GM19193 (cell line): ENCODE data around the gene KEL.

Source experiments
- POLR2A ChIP-seq: IDR thresholded peaks from 4 replicates; pipeline ENCODE4 v1.6.1; 2011; ENCODE audit not compliant: insufficient read depth, insufficient read length; ENCODE audit errors: extremely low read depth

Gene KEL, protein sequence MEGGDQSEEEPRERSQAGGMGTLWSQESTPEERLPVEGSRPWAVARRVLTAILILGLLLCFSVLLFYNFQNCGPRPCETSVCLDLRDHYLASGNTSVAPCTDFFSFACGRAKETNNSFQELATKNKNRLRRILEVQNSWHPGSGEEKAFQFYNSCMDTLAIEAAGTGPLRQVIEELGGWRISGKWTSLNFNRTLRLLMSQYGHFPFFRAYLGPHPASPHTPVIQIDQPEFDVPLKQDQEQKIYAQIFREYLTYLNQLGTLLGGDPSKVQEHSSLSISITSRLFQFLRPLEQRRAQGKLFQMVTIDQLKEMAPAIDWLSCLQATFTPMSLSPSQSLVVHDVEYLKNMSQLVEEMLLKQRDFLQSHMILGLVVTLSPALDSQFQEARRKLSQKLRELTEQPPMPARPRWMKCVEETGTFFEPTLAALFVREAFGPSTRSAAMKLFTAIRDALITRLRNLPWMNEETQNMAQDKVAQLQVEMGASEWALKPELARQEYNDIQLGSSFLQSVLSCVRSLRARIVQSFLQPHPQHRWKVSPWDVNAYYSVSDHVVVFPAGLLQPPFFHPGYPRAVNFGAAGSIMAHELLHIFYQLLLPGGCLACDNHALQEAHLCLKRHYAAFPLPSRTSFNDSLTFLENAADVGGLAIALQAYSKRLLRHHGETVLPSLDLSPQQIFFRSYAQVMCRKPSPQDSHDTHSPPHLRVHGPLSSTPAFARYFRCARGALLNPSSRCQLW

DNA sequence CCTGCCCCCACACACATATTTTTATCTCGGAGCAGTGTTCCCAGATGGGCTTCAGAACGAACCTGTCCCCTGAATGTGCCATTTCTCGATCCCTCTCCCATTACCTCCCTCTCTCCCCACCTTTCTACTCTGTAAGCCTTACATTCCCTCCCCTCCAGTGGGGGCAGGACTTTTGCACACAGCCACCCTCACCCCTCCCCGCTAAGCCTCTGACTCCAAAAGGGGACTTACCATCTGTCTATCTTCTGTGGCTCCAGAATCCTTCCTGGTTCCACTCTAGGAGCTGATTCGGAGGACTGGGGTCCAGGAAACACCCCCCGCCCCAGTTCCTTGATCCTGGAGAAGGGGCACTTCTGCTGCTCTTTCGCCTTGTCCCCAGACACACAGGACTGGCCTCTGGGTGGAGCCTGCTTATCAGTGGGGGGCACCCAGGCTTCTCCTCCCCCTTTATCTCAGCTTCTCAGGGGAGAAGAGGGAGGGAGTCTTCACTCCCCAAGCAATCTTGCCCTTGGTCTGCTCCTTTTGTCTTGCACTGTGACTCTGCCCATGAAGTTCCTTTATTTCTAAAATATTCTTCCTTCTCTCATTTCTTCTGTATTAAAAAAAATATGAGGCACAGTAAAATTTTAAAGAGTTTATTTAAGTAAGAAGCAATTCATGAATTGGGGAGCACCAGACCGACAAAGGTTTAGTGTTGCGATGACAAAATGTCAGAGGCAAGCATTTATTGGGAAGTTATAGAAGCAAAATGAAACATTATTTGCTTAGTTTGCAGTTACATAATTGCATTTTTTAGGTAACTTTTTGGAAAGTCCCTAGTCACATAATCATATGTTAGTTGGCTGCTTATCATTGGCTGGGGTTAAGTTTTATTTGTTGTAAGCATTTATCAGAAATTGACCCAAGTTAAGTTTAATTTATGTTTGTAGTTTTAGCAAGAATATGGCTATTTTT lies at the start of gene KEL:
Gene KEL (minus strand): TSS at position 391 of the 954 bp plus-strand sequence. CDS start 157 bp downstream, at position 234.
- no peak for TF ChIP-seq POLR2A

DNA sequence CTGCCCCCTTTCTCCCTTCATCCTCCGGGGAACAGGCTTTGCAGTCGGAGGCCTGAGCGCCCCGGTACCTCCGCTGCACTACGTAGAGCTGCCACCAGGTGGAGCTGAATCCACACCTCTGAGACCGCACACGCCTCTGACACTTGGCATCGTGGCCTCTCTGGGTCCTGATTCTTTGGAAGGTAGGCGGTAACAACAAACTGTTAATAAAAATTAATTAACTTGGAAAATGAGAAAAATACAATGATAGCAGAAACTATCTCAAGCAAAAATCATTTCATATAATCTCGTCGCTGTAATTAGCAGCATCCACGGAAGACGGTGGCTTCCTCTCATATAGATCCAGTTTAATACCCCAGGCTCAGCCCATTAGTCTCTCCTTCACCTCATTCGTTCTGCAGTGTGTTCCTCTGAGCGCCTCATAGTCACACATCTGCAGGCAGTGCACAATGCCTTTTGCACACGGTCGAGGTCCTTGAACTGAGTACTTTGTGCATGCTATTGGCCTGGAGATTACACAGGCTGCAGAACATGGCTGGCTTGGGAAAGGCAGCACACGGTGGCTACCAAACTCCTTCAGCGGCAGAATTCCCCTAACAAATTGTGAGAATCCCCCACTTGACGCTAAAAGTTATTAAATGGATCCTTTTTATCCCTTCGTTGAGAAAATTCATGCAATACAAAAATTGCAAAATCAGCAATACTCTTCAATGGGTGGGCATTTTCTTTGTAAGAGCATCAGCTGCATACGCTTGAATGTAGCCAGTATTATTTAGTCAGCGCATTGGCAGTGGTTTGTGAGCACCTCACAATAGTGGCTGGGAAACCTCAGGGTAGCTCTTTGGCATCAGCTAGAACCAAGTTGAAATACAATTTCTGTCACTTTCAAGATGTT lies 46.1 kb upstream of the KEL start:
- no peak for TF ChIP-seq POLR2A

DNA sequence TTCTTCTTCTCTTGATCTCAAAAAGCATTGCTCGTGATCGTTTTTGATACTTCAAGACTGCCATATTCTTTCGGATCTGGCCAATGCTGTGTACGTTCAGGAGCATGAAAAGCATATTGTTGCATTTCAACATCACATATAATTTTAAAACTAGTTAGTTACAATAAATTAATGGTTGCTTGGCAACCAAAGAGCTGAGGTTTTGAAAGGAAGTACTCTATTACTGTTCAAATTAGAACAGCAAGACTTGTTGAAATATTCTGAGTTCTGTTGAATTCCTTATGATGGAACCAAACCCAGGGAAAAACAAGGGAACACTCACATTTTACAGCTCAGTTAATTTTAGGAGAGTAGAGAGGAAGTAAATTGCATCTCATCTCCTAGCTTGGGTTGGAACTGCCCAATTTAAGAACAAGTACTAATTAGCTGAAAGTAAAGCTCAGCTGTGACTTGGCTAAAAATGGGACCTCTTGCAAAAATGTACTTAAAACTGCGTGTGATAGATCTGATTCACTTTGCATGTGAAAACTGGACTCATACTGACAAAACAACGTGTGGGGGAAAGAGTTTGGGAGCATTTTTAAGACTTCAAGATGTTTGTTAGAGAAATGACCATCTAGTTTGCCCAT lies 43.6 kb upstream of the KEL start:
- TF ChIP-seq POLR2A: no peak

DNA sequence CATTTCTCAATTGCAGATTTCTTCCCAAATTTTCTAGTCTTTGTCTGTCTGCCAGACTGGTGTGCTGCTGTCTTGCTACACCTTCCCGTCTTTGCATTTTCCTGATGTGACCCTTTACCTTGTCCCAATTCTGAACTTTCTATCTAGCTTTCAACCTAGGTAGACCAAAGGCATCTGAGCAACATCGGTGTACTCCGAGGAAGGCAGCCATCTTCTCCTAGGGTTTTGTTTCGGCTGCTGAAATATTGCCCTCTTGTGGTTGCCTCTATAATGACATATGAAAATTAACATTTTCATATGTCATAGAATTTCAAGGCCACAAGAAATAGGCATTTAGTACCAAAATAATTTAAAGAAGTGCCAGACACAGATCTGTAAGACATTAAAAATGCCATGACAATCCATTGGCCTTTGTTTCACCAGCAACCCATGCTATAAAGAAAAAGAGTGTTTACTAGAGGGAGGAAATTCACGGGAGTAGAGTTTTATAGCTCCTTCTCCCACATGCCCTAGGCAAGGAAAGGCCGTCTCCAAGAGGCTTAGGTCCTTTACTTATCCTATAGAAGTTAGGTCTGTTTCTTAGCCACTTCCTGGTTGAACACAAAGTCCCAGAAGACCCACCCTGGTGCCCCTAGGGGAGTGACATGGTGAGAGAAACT lies 41.4 kb upstream of the KEL start:
- no peak for TF ChIP-seq POLR2A

GRCh38 chr7:143002898-143003297 lies 40.7 kb upstream of the KEL start:
- TF ChIP-seq POLR2A: no peak

GRCh38 chr7:143002106-143002505 lies 39.9 kb upstream of the KEL start:
- no peak for TF ChIP-seq POLR2A

DNA sequence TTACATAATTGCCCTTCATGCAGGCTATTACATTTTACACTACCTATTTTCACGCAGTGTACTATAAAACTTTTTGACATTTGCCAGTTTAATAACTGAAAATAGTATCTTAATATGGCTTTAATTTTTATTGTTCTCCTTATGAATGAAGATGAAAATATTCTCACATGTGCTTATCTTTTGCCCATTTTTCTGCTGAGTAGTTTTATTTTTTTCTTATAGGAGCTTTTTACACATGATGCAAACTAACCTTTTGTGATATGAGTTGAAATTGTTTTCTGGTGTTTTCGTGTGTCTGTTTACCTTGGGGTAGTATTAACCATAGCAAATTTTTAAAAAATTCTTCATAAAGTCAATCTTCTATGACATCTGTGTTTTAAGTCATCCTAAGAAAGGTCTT lies 38.5 kb upstream of the KEL start:
- TF ChIP-seq POLR2A: no peak

DNA sequence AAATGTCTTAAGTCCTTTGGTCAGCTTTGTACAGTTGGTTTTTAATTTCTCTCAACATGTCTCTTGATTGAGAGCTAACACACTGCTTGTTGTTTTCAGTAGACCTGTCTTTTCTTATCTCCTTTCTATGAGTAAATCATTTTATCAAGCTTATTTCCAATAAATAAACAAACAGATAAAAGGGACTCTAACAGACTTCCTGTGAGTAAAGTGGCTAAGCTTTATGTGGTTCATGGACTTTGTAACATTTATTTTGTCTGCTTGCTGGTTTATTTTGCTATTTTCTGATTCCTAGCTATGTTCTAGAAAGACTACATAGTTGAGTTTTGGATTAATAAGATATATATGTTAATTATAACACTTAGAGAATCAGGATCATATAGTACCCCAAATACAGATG lies 37.6 kb upstream of the KEL start:
- no peak for TF ChIP-seq POLR2A

DNA sequence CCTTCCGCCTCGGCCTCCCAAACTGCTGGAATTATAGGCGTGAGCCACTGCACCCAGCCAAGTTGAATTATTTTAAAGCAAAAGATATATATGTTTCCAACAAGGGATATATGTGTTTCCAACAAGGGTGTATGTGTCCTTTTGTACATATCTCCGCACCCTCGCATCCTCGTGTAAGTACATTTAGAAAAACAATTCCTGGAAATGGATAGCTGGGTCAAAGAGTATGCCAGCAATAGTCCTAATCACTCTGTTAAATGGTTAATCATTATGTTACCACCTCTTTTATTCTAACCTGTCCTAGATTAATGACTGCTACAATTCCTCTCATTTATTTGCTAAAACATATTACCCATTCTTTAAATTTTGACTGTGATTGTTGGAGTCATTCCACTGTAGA lies 36.8 kb upstream of the KEL start:
- no peak for TF ChIP-seq POLR2A

DNA sequence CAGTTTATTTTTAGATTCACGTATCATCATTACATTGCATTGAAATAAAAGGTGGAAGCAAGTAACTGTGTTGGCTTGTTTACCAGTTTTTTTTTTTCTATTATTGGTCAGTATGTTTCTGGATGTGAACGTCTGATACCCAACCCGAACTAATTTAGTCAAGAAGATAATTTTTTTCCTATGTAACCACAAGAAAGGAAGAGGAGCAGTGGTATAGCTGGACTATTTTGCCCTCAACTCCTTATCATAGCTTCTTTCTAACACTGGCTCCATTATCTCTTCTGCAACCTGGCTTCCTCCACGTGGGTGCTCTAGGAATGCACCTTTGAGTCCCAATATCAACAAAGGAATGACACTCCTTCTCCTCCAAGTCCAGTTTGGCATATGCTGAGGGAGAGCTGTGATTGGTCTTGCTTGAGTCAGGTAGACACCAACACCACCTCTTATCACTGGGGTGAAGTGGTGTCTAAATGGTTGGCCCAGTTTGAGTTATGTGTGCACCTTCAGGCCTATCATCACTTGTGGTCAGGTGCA lies 35.4 kb upstream of the KEL start:
- no peak for TF ChIP-seq POLR2A

DNA sequence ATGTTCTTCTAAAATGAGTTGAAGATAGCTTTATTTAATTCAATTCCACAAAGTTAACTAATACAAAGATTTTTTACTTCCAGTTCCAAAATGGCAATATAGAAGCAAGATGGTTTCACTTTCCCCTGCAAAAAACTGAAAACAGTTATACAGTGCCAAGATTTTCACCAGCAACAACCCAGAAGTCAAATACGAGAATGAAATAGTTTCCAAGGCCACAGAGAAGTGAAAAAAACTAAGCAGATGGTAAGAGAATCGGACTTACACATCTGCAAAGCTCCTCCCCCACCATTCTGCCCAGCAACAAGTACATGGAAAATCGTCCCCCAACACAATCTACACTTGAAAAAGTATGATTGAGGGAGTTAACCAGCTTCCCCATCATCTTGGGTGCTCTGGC lies 30.3 kb upstream of the KEL start:
- TF ChIP-seq POLR2A: no peak

- TF ChIP-seq POLR2A: no peak
These were observed 22.1 kb upstream of the KEL start for GRCh38 chr7:142984297-142984696.

GRCh38 chr7:142983825-142984224 lies 21.7 kb upstream of the KEL start:
- no peak for TF ChIP-seq POLR2A
